OCI-LY7 (cell line): Measurements from ENCODE around the gene OPCML. TPM values are rescaled to one million over a fixed set of nuclear protein-coding genes. Genes with fewer than 3 reads are reported as not detected.

Source experiments
- BruUV-seq: library from RNA; stranded (reverse); fragments of 400-500 nt; replicated peaks from 2 replicates; lab custom pipeline; 2021; lab: Mats Ljungman, UMichigan
- CTCF ChIA-PET: fragments of 300-600 bp; sonication (Branson Sonifier 250); formaldehyde crosslinking; loops from one replicate; lab custom pipeline; 2022; ENCODE audit warnings: antibody characterized with exemption; ENCODE audit not compliant: unreplicated experiment; lab: Charles Lee
- POLR2A ChIA-PET: fragments of 300-600 bp; sonication (Branson Sonifier 250); formaldehyde crosslinking; loops from one replicate; lab custom pipeline; 2022; ENCODE audit warnings: antibody characterized with exemption; lab: Charles Lee
- DNase-seq: peaks from one replicate; pipeline ENCODE4 v3.0.0-alpha.2; 2015; ENCODE audit warnings: low spot score
- H2AFZ ChIP-seq: fragments of 200-600 bp; sonication (generic), shearing (Covaris generic); 2 replicates; pipeline ENCODE4 v1.6.1; 2014; ENCODE audit warnings: mild to moderate bottlenecking, antibody characterized with exemption, low read length, moderate library complexity
- H3K27ac ChIP-seq: fragments of 200-600 bp; sonication (generic); 2 replicates; pipeline ENCODE4 v1.5.1; 2014; ENCODE audit warnings: mixed run types, low read depth, mild to moderate bottlenecking, moderate library complexity, low read length, inconsistent platforms; ENCODE audit not compliant: poor library complexity, severe bottlenecking
- H3K36me3 ChIP-seq: fragments of 200-600 bp; sonication (generic); 2 replicates; pipeline ENCODE4 v1.6.1; 2014; ENCODE audit warnings: mild to moderate bottlenecking, antibody characterized with exemption, low read length, moderate library complexity, mixed read lengths; ENCODE audit not compliant: insufficient read depth
- H3K4me1 ChIP-seq: fragments of 200-600 bp; sonication (generic); 2 replicates; pipeline ENCODE4 v1.5.1; 2014; ENCODE audit warnings: mild to moderate bottlenecking, low read length; ENCODE audit not compliant: insufficient read depth, poor library complexity, severe bottlenecking
- H3K4me2 ChIP-seq: fragments of 200-600 bp; sonication (generic); 2 replicates; pipeline ENCODE4 v1.6.1; 2014; ENCODE audit warnings: mild to moderate bottlenecking, low read length
- H3K4me3 ChIP-seq: fragments of 200-600 bp; sonication (generic); 2 replicates; pipeline ENCODE4 v1.5.1; 2014; ENCODE audit warnings: mild to moderate bottlenecking, low read depth, low read length; ENCODE audit not compliant: poor library complexity, severe bottlenecking
- H3K79me2 ChIP-seq: fragments of 200-600 bp; sonication (generic); 2 replicates; pipeline ENCODE4 v1.6.1; 2016; ENCODE audit warnings: low read depth, mild to moderate bottlenecking, low read length, moderate library complexity, mixed read lengths; ENCODE audit not compliant: insufficient read depth
- H3K9me2 ChIP-seq: fragments of 200-600 bp; sonication (generic); 2 replicates; pipeline ENCODE4 v1.6.1; 2016; ENCODE audit warnings: mild to moderate bottlenecking, low read length, mixed read lengths; ENCODE audit not compliant: insufficient read depth
- H3K9me3 ChIP-seq: fragments of 200-600 bp; sonication (generic); 2 replicates; pipeline ENCODE4 v1.6.1; 2014; ENCODE audit warnings: mild to moderate bottlenecking, mixed run types, low read length, mixed read lengths
- H4K20me1 ChIP-seq: fragments of 200-600 bp; sonication (generic); 2 replicates; pipeline ENCODE4 v1.6.1; 2014; ENCODE audit warnings: mild to moderate bottlenecking, antibody characterized with exemption, low read length, moderate library complexity, mixed read lengths; ENCODE audit not compliant: insufficient read depth
- CTCF ChIP-seq: fragments of 200-600 bp; sonication (generic); conservative IDR thresholded peaks from 2 replicates; pipeline ENCODE4 v1.5.1; 2014; ENCODE audit warnings: mild to moderate bottlenecking, antibody characterized with exemption, low read length, moderate library complexity, mixed read lengths
- EZH2phosphoT487 ChIP-seq: fragments of 200-600 bp; sonication (generic); IDR thresholded peaks from 2 replicates; pipeline ENCODE4 v1.6.1; 2018; ENCODE audit warnings: low read depth, borderline replicate concordance, mild to moderate bottlenecking, mixed run types, antibody characterized with exemption, low read length, moderate library complexity, mixed read lengths
- intact Hi-C: fragments of 100-400 bp; cut with micrococcal nuclease; formaldehyde crosslinking; loops from one replicate; pipeline ENCODE4 v1.10.0; 2022; ENCODE audit not compliant: unreplicated experiment
- total RNA-seq, 2 experiments: library from RNA; depleted of rRNA in 1 of 2; stranded (reverse); fragments of >200 nt in 1 of 2; shearing (Covaris generic) in 1 of 2; gene quantifications; 2 replicates each; pipeline ENCODE4 v1.2.3, GENCODE V29; 2014 to 2022

The OPCML gene
- total RNA-seq, 2 experiments from 2014 or later = not detected

DNA sequence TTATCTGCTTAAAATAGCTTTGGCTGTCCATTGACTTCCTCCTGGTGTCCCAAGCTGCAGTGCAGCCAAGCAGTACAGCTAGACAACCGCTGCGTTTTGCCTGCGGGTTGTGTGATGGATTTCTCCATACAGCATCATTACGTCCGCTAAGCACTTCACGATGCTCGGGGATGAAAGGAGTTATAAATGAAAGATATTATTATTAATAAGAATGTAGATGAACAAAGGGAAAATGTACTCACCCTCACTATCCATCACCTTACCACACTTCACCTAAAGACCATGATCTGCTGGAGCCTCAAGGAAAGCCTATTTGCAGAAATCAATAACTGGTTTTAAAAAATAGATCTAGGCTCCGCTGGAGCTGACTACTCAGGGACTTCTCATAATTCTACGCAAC lies 509.1 kb downstream of the OPCML start:
- no peaks in the 10 kb centered on the region for H3K36me3 ChIP-seq
- H3K9me3 ChIP-seq = no peaks in the 10 kb centered on the region
- TF ChIP-seq EZH2phosphoT487 = no peak
- TF ChIP-seq CTCF = no peak
- H2AFZ ChIP-seq = no peak overlapping the region
- H3K4me2 ChIP-seq = no peak overlapping the region
- intact Hi-C loops = no loop called here
- H3K27ac ChIP-seq = no peak overlapping the region
- ChIA-PET POLR2A (interaction anchor here (0.6 kb wide), 1 partner anchor 69 kb away, joined by 3 read pairs; no protein-coding TSS in a partner anchor), CTCF (no interaction called here)
- no peaks in the 10 kb centered on the region for H4K20me1 ChIP-seq
- BruUV-seq = no TSS peak
- no peaks in the 10 kb centered on the region for H3K4me1 ChIP-seq
- no peaks in the 10 kb centered on the region for H3K9me2 ChIP-seq
- no peak for DNase-seq
- no peak overlapping the region for H3K4me3 ChIP-seq
- H3K79me2 ChIP-seq = no peaks in the 10 kb centered on the region

GRCh38 chr11:133021553-133021952 lies 510.7 kb downstream of the OPCML start:
- Histone ChIP-seq H2AFZ (no peak overlapping the region), H3K27ac (no peak overlapping the region), H3K9me3 (no peaks in the 10 kb centered on the region), H3K36me3 (no peaks in the 10 kb centered on the region), H4K20me1 (no peaks in the 10 kb centered on the region), H3K4me1 (no peaks in the 10 kb centered on the region), H3K4me3 (no peak overlapping the region), H3K79me2 (no peaks in the 10 kb centered on the region), H3K4me2 (no peak overlapping the region), H3K9me2 (no peaks in the 10 kb centered on the region)
- CTCF ChIA-PET = no interaction called here
- DNase-seq = no peak
- intact Hi-C loops = no loop called here
- BruUV-seq = no TSS peak
- TF ChIP-seq CTCF = no peak
- TF ChIP-seq EZH2phosphoT487 = no peak
- POLR2A ChIA-PET = no interaction called here

- CTCF ChIA-PET = no interaction called here
- H4K20me1 ChIP-seq = no peaks in the 10 kb centered on the region
- BruUV-seq = no TSS peak
- intact Hi-C loops = no loop called here
- no peaks in the 10 kb centered on the region for H3K4me1 ChIP-seq
- no peak overlapping the region for H2AFZ ChIP-seq
- H3K79me2 ChIP-seq = no peaks in the 10 kb centered on the region
- no peak overlapping the region for H3K4me2 ChIP-seq
- no peak overlapping the region for H3K4me3 ChIP-seq
- no peak overlapping the region for H3K27ac ChIP-seq
- DNase-seq = no peak
- no peaks in the 10 kb centered on the region for H3K36me3 ChIP-seq
- POLR2A ChIA-PET = no interaction called here
- no peaks in the 10 kb centered on the region for H3K9me2 ChIP-seq
- TF ChIP-seq CTCF (no peak), EZH2phosphoT487 (no peak)
- no peaks in the 10 kb centered on the region for H3K9me3 ChIP-seq
These were observed 512.0 kb downstream of the OPCML start for GRCh38 chr11:133020372-133020714.
